Mesothelial cell of epicardium (in vitro differentiated cells): Measurements from ENCODE around the gene NATD1. TPM values are rescaled to one million over a fixed set of nuclear protein-coding genes. Genes with fewer than 3 reads are reported as not detected.

Experiments used
- DNase-seq, 2 experiments: peaks; one replicate each; pipeline ENCODE4 v3.0.0; 2021; ENCODE audit warnings: low spot score in 2 of 2; ENCODE audit not compliant: unreplicated experiment in 2 of 2
- H3K27ac Mint-ChIP-seq: 2 replicates; pipeline ENCODE4 v1.8.0; 2021; ENCODE audit warnings: mixed read lengths
- H3K27me3 Mint-ChIP-seq: 2 replicates; pipeline ENCODE4 v1.8.0; 2021; ENCODE audit warnings: low read depth, mixed read lengths
- H3K36me3 Mint-ChIP-seq: 2 replicates; pipeline ENCODE4 v1.8.0; 2021; ENCODE audit warnings: mixed read lengths
- H3K4me1 Mint-ChIP-seq: 2 replicates; pipeline ENCODE4 v1.8.0; 2021; ENCODE audit warnings: mixed read lengths
- H3K4me3 Mint-ChIP-seq: 2 replicates; pipeline ENCODE4 v1.8.0; 2021; ENCODE audit warnings: mild to moderate bottlenecking, moderate library complexity, mixed read lengths
- H3K9me3 Mint-ChIP-seq: 2 replicates; pipeline ENCODE4 v1.8.0; 2021; ENCODE audit warnings: mixed read lengths
- total RNA-seq: library from RNA; stranded (reverse); gene quantifications from 3 replicates; pipeline ENCODE4 v1.2.1, GENCODE V29; 2021
- TF ChIP-seq, protein P1 (sequence below): fragments of 200-600 bp; sonication (generic); IDR thresholded peaks from one replicate; pipeline ENCODE4 v1.5.0; 2021; ENCODE audit warnings: antibody characterized with exemption; ENCODE audit not compliant: unreplicated experiment

The NATD1 gene
- total RNA-seq, 1 donor from 2014 or later, result 12.7 TPM

DNA sequence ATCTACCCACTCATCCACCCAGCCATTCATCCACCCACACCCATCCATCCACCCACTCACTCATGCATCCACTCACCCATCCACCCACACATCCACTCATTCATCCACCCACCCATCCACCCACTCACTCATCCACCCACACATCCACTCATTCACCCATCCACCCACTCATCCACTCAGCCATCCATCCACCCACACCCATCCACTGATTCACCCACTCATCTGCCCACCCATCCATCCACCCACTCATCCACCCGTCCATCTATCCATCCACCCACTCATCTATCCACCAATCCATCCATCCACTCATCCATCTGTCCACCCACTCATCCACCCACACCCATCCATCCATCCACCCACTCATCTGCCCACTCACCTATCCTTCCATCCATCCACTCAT, 17.3 kb downstream of the NATD1 start:
- Mint-ChIP-seq H3K9me3 (peaks cover 9% of the 10 kb centered on the region), H3K4me3 (no peak overlapping the region), H3K27ac (no peak overlapping the region), H3K36me3 (no peaks in the 10 kb centered on the region), H3K4me1 (peaks cover 8% of the 10 kb centered on the region), H3K27me3 (no peaks in the 10 kb centered on the region)
- TF ChIP-seq, protein P1, sequence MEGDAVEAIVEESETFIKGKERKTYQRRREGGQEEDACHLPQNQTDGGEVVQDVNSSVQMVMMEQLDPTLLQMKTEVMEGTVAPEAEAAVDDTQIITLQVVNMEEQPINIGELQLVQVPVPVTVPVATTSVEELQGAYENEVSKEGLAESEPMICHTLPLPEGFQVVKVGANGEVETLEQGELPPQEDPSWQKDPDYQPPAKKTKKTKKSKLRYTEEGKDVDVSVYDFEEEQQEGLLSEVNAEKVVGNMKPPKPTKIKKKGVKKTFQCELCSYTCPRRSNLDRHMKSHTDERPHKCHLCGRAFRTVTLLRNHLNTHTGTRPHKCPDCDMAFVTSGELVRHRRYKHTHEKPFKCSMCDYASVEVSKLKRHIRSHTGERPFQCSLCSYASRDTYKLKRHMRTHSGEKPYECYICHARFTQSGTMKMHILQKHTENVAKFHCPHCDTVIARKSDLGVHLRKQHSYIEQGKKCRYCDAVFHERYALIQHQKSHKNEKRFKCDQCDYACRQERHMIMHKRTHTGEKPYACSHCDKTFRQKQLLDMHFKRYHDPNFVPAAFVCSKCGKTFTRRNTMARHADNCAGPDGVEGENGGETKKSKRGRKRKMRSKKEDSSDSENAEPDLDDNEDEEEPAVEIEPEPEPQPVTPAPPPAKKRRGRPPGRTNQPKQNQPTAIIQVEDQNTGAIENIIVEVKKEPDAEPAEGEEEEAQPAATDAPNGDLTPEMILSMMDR, result no peak
- DNase-seq, result no peak

DNA sequence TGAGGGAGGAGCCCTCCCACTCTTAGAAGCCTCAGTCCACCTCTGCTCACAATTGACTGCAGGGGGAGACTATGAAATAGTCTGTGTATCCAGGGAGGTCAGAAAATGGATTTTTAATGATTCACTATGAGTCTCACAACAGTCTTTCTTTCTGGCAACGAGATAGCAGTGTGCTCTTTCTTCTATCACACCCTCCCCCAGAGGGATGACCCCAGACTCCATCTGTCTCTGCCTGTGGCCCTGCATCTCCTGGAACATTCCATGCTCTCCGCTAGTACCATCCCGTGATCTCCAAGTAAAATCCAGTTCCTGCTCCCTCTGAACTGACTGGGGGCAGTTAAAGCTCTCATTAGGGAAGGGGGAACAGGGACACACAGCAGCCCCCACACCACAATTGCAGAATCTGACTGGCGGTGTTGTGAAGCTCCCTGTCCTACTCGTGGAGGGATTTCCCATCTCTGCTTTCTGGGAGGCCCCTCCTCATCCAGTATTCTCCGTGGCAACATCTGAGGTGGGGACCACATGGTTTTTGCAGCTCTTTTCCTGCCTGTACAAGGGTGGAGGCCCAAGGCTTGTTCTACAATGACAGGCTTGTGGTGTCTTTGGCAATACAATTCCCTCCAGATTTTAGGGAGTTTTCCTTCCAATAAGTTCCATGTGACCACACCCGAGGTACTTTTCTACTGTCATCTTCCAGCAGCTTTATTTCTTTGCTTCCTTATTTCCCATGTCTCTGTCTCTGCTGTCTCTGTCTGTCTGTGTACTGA, 19.4 kb downstream of the NATD1 start:
- peaks cover 9% of the 10 kb centered on the region for H3K9me3 Mint-ChIP-seq
- H3K27ac Mint-ChIP-seq, result no peak overlapping the region
- DNase-seq, result no peak
- no peak overlapping the region for H3K4me3 Mint-ChIP-seq
- TF ChIP-seq, protein P1, result no peak
- no peaks in the 10 kb centered on the region for H3K4me1 Mint-ChIP-seq
- H3K36me3 Mint-ChIP-seq, result no peaks in the 10 kb centered on the region
- no peaks in the 10 kb centered on the region for H3K27me3 Mint-ChIP-seq

DNA sequence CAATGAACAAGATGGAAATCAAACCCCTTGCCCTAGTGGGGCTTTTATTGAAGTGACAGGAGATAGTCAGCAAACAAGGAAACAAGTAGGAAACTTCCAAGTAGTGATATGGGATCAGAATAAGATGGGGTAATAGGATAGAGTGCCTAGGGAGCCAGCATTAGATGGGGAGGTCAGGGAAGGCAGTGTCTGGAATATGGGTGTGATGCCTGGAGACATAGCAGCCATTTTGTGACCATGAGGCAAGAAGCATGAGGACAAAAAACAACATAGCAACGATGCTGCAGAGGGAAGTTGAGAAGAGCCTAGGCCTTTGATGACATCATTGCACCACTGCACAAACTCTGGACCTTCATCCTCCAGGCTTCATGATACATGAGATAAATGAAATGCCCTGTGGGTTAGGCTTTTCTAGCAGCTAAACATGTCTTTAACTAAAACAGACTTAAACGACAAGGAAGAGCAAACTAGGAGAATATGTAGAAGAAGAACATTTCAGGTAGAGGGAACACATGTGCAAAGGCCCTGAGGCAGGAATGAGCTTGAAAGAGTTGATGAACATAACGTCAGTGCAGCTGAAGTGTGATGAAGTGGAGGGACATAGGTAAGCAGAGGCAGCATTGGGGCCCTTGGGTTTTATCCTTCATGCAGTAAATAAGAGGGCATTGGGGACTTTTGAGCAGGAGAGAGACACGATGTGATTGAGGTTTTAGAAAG, 21.0 kb downstream of the NATD1 start:
- peaks cover 9% of the 10 kb centered on the region for H3K9me3 Mint-ChIP-seq
- H3K4me1 Mint-ChIP-seq, result no peaks in the 10 kb centered on the region
- DNase-seq, result no peak
- no peak overlapping the region for H3K4me3 Mint-ChIP-seq
- no peak overlapping the region for H3K27ac Mint-ChIP-seq
- H3K27me3 Mint-ChIP-seq, result no peaks in the 10 kb centered on the region
- H3K36me3 Mint-ChIP-seq, result no peaks in the 10 kb centered on the region
- TF ChIP-seq, protein P1, result no peak

DNA sequence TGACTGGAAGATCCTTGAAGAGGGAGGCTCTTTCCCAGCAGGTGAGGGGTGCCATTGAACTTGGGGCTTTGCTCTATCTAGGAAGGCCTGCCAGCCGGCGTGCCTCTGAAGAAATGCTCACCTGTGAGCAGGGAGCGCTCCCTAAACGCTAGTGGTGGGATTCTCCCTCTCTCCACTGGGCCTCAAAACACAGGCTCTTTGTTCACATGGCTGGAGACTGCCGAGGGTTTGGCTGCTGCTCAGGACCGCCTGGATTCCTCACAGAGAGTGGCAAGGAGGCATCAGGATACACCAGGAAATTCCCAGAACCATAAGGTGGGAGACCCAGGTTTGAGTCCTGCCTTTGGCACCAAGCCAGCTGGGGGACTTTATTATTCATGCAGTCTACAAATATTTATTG, 21.7 kb downstream of the NATD1 start:
- Mint-ChIP-seq H3K4me1 (no peaks in the 10 kb centered on the region), H3K4me3 (no peak overlapping the region), H3K27ac (no peak overlapping the region), H3K36me3 (no peaks in the 10 kb centered on the region), H3K27me3 (no peaks in the 10 kb centered on the region), H3K9me3 (peaks cover 9% of the 10 kb centered on the region)
- no peak for DNase-seq
- TF ChIP-seq, protein P1, result no peak

DNA sequence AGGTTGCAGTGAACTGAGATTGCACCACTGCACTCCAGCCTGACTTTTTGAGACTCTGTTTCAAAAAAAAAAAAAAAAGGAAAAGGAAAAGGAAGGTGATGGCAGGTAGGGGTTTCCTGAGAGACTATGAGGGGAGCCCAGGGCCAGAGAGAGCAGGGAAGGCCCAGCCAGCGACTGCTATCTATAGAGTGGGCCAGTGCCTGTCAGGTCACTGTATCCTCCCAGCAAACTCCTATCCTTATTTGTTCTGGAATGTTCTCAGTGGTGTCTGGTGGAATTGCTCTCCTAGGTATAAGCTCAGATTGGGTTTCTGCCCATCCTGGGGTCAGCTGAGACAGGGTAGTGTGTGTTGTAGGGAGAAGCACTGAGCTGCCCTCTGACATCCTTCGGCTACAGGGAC, 24.4 kb downstream of the NATD1 start:
- no peak for DNase-seq
- Mint-ChIP-seq H3K27me3 (no peaks in the 10 kb centered on the region), H3K9me3 (peaks cover 9% of the 10 kb centered on the region), H3K27ac (no peak overlapping the region), H3K36me3 (no peaks in the 10 kb centered on the region), H3K4me3 (no peak overlapping the region), H3K4me1 (no peaks in the 10 kb centered on the region)
- TF ChIP-seq, protein P1, result no peak
